CD4-positive, alpha-beta T cell (primary cell): ENCODE results near the gene TUBB1. TPM values are rescaled to one million over a fixed set of nuclear protein-coding genes. Genes with fewer than 3 reads are reported as not detected.

ENCODE experiments used
- ATAC-seq: fragments of 200-7000 bp; cut with Tn5 transposase; one replicate; pipeline ENCODE4 v1.10.0; 2022; ENCODE audit warnings: mild to moderate bottlenecking; ENCODE audit not compliant: poor library complexity
- CTCF ChIA-PET: fragments of 350-600 bp; sonication (Branson Sonifier 250); formaldehyde crosslinking; loops from one replicate; lab custom pipeline; 2021; ENCODE audit warnings: antibody characterized with exemption, inconsistent platforms; lab: Charles Lee
- POLR2A ChIA-PET: fragments of 350-600 bp; sonication (Branson Sonifier 250); formaldehyde crosslinking; loops from one replicate; lab custom pipeline; 2021; ENCODE audit warnings: antibody characterized with exemption, inconsistent platforms; lab: Charles Lee
- DNase-seq, 14 experiments: peaks; one replicate each; pipeline ENCODE4 v3.0.0-alpha.2; 2013 to 2020; ENCODE audit warnings: mixed read lengths in 2 of 14
- H3K27ac ChIP-seq, 2 donors: one replicate each; pipeline versions ENCODE4 v1.5.1 to v1.7.0; 2013; ENCODE audit warnings: low read length in 2 of 2, low read depth in 1 of 2, mild to moderate bottlenecking in 1 of 2
- H3K27me3 ChIP-seq, 2 experiments: 1 replicate in 1 of 2; 2 replicates in 1 of 2; pipeline versions ENCODE4 v1.6.1 to v1.7.0; 2013; ENCODE audit warnings: low read length in 2 of 2, control low read depth in 1 of 2, mild to moderate bottlenecking in 1 of 2, moderate library complexity in 1 of 2; ENCODE audit not compliant: insufficient read depth in 2 of 2, control insufficient read depth in 1 of 2
- H3K36me3 ChIP-seq: one replicate; pipeline ENCODE4 v1.6.1; 2013; ENCODE audit warnings: low read length, control low read depth; ENCODE audit not compliant: insufficient read depth
- H3K4me1 ChIP-seq: one replicate; pipeline ENCODE4 v1.6.1; 2013; ENCODE audit warnings: low read length, control low read depth; ENCODE audit not compliant: insufficient read depth
- H3K4me3 ChIP-seq: one replicate; pipeline ENCODE4 v1.5.1; 2013; ENCODE audit warnings: mild to moderate bottlenecking, low read length, moderate library complexity
- H3K9me3 ChIP-seq, 2 experiments: 1 replicate in 1 of 2; 2 replicates in 1 of 2; pipeline versions ENCODE4 v1.6.1 to v1.7.0; 2013; ENCODE audit warnings: low read length in 2 of 2, mild to moderate bottlenecking in 2 of 2, control low read depth in 1 of 2, moderate library complexity in 1 of 2; ENCODE audit not compliant: control insufficient read depth in 1 of 2, insufficient read depth in 1 of 2
- H3K27ac Mint-ChIP-seq: one replicate; pipeline ENCODE4 v1.8.0; 2020; ENCODE audit warnings: mixed read lengths
- H3K27me3 Mint-ChIP-seq: one replicate; pipeline ENCODE4 v1.8.0; 2021; ENCODE audit warnings: mixed read lengths
- H3K36me3 Mint-ChIP-seq: one replicate; pipeline ENCODE4 v1.8.0; 2021; ENCODE audit warnings: low read depth, mixed read lengths
- H3K4me1 Mint-ChIP-seq: one replicate; pipeline ENCODE4 v1.8.0; 2021; ENCODE audit warnings: low read depth, mixed read lengths
- H3K4me3 Mint-ChIP-seq: one replicate; pipeline ENCODE4 v1.8.0; 2020; ENCODE audit warnings: mild to moderate bottlenecking, mixed read lengths
- H3K9me3 Mint-ChIP-seq: one replicate; pipeline ENCODE4 v1.8.0; 2020; ENCODE audit warnings: mixed read lengths
- CTCF ChIP-seq: fragments of 200-600 bp; IDR thresholded peaks from one replicate; pipeline ENCODE4 v1.8.0; 2022; ENCODE audit warnings: antibody characterized with exemption, mild to moderate bottlenecking
- intact Hi-C, 2 experiments: fragments of 100-400 bp; cut with DNase I in 1 of 2; cut with micrococcal nuclease in 1 of 2; formaldehyde crosslinking; loops; one replicate each; pipeline versions ENCODE4 v1.15.1 to v1.9.0; 2023 to 2025; cut with DNase I, micrococcal nuclease
- total RNA-seq, 174 experiments: library from RNA in 2 of 174; stranded (reverse) in 2 of 174; gene quantifications; one replicate each; pipeline ENCODE4 v1.2.3 and lab custom pipeline; 2021 to 2026

TUBB1 gene
- total RNA-seq, 2 experiments from 2014 or later, result 0.11 to 0.17 TPM

GRCh38 chr20:59000326-59000725 is 18.9 kb upstream of the TUBB1 start:
- intact Hi-C loops, result no loop called here
- Mint-ChIP-seq H3K4me3 (no peak overlapping the region), H3K27ac (no peak overlapping the region), H3K4me1 (peaks cover 34% of the 10 kb centered on the region), H3K27me3 (no peaks in the 10 kb centered on the region), H3K9me3 (no peaks in the 10 kb centered on the region), H3K36me3 (peaks cover 30% of the 10 kb centered on the region)
- Histone ChIP-seq H3K4me1 (peaks cover 19% of the 10 kb centered on the region), H3K36me3 (peaks cover 20% of the 10 kb centered on the region), H3K27me3 (no peaks in the 10 kb centered on the region), H3K9me3 (no peaks in the 10 kb centered on the region), H3K4me3 (no peak overlapping the region), H3K27ac (no peak overlapping the region)
- TF ChIP-seq CTCF, result no peak
- ChIA-PET CTCF (no interaction called here), POLR2A (no interaction called here)
- DNase-seq (no peak), ATAC-seq (no peak)

- DNase-seq (no peak), ATAC-seq (no peak)
- peaks cover 27% of the 10 kb centered on the region for H3K4me1 ChIP-seq
- H3K27ac Mint-ChIP-seq, result no peak overlapping the region
- no peak overlapping the region for H3K4me3 ChIP-seq
- no peaks in the 10 kb centered on the region for H3K9me3 Mint-ChIP-seq
- peaks cover 35% of the 10 kb centered on the region for H3K4me1 Mint-ChIP-seq
- H3K36me3 Mint-ChIP-seq, result peaks cover 23% of the 10 kb centered on the region
- CTCF ChIA-PET, result no interaction called here
- no peak overlapping the region for H3K4me3 Mint-ChIP-seq
- H3K27me3 ChIP-seq, result no peaks in the 10 kb centered on the region
- H3K9me3 ChIP-seq, result no peaks in the 10 kb centered on the region
- no peak overlapping the region for H3K27ac ChIP-seq
- POLR2A ChIA-PET, result no interaction called here
- TF ChIP-seq CTCF, result no peak
- intact Hi-C loops, result no loop called here
- peaks cover 14% of the 10 kb centered on the region for H3K36me3 ChIP-seq
- H3K27me3 Mint-ChIP-seq, result no peaks in the 10 kb centered on the region
Observed at GRCh38 chr20:59001068-59001448, 18.2 kb upstream of the TUBB1 start.

- no peak overlapping the region for H3K27ac ChIP-seq
- H3K4me3 ChIP-seq, result no peak overlapping the region
- TF ChIP-seq CTCF, result no peak
- POLR2A ChIA-PET, result no interaction called here
- Mint-ChIP-seq H3K9me3 (no peaks in the 10 kb centered on the region), H3K27ac (no peak overlapping the region), H3K36me3 (peaks cover 19% of the 10 kb centered on the region), H3K27me3 (no peaks in the 10 kb centered on the region), H3K4me1 (peaks cover 37% of the 10 kb centered on the region), H3K4me3 (no peak overlapping the region)
- no peak for DNase-seq
- H3K4me1 ChIP-seq, result peaks cover 32% of the 10 kb centered on the region
- ATAC-seq, result no peak
- intact Hi-C loops, result no loop called here
- no peaks in the 10 kb centered on the region for H3K9me3 ChIP-seq
- H3K36me3 ChIP-seq, result peaks cover 8% of the 10 kb centered on the region
- H3K27me3 ChIP-seq, result no peaks in the 10 kb centered on the region
- CTCF ChIA-PET, result no interaction called here
Observed at GRCh38 chr20:59001449-59002171, 17.6 kb upstream of the TUBB1 start.
